ENCODE results near the gene AMBRA1.
"Not testable (repeated sequence)": the region's sequence is repeated elsewhere in the genome, so short reads cannot be mapped to it uniquely, and the experiment has no call there.

The AMBRA1 gene

GRCh38 chr11:46612326-46612725 is 18.5 kb upstream of the AMBRA1 start:
- DNase-seq (ENCODE audit: low read depth), result no peak

DNA sequence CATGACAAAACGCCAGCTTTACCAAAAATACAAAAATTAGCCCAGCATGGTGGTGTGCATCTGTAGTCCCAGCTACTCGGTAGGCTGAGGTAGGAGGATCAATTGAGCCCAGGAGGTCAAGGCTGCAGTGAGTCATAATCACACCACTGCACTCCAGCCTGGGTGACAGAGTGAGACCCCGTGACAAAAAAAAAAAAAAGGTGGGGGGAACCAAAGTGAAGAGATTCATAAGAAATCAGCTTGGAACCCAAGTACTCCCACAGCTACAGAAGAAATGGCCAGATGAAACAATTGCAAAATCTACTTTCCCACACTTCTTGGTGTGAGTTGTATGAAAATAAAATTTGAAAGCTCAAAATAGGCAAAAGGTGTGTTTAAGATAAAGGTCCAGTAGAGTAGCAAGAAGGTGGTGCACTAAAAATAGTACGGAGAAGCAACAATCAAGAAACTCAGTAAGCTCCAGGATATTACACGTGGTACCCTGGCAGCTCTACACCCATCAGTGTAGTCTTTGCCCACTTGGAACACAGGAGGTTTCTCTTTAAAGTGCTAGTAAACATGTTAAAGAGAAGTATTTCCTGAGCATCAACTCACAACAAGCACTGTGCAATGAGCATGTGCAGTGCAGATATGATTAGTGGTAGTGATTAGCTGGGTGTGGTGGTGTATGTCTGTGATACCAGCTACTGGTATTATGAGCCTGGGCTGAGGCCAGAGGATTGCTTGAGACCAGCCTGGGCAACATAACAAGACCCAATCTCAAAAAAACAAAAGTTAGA is 17.9 kb upstream of the AMBRA1 start:
- DNase-seq (ENCODE audit: low read depth), result no peak

DNA sequence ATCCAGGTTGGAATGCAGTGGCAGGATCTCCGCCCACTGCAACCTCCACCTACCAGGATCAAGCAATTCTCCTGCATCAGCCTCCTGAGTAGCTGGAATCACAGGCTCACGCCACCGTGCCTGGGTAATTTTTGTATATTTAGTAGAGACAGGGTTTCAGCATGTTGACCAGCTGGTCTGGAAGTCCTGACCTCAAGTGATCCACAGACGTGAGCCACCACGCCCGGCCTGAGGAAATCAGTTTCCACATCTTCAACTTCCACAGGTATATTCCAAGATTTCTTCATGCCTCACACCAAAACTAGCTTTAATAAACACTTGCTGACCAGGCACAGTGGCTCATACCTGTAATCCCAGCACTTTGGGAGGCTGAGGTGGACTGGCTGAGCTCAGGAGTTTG is 15.6 kb upstream of the AMBRA1 start:
- DNase-seq (ENCODE audit: low read depth), result no peak

DNA sequence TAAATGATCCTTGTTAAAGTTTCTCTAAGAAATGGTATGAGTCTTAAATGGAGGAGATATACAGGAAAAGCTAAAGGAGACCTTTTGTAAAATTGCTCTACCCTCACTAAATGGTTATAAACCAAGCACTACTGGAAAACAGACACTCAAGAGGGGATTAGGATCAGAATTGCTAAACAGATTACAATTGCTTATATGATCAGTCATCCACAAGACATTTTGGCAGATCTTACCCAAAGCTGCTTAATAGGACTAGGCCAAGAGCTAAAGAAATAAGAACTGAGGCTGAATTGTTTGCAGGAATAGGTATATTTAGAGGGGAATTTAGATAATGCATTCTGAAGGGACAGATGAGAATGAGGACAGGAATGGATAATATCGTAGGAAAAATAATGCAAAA is 13.7 kb upstream of the AMBRA1 start:
- DNase-seq (ENCODE audit: low read depth), result no peak

DNA sequence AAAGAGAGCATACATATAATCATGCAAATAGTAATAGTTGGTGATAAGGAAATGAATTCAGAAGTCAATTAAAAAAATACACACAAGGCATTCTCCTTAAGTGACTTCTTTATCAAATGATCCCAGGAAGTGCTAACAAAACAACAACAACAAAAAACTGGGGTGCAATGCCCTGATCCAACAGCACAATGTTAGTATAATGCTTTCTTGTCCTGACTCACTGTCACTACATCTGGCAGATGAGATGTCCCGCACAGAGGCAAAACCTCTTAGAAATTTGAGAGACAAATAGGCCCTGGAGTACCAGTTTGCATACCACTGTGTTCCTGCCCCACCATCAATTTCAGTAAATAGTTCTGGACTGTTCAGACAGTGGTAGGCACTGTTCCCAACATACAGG is 11.0 kb upstream of the AMBRA1 start:
- DNase-seq (ENCODE audit: low read depth), result no peak

DNA sequence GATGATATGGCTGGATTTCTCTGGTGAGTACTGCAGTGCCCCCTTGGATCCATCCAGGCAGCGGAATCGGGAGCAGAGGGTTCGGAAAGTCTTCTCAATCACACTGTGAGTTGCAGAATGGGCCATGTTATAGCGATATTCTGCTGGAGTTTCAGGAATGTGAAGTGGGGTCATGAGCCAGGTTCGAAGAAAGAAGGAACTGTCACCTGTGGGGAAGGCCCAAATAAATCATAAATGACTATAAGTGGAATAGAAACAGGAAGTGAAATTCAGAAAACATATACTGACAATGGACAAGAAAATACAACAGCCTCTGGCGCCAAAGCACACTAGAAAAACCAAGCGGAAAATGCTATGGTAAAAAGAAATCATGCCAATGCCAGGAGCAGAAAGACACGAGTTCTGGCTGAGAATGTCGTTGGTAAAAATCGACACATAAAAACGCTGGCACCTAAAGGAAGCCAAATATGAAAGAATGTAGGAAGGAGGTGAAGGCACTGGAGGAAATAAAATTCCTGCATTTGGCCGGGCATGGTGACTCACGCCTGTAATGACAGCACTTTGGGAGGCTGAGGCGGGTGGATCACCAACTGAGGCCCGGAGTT is 10.0 kb upstream of the AMBRA1 start:
- no peak for DNase-seq (ENCODE audit: low read depth)

- no peak for DNase-seq (ENCODE audit: low read depth)
Observed at GRCh38 chr11:46601129-46601528, 7.3 kb upstream of the AMBRA1 start.

- DNase-seq (ENCODE audit: low read depth), result no peak
Observed at GRCh38 chr11:46600194-46600960, 6.6 kb upstream of the AMBRA1 start.

DNA sequence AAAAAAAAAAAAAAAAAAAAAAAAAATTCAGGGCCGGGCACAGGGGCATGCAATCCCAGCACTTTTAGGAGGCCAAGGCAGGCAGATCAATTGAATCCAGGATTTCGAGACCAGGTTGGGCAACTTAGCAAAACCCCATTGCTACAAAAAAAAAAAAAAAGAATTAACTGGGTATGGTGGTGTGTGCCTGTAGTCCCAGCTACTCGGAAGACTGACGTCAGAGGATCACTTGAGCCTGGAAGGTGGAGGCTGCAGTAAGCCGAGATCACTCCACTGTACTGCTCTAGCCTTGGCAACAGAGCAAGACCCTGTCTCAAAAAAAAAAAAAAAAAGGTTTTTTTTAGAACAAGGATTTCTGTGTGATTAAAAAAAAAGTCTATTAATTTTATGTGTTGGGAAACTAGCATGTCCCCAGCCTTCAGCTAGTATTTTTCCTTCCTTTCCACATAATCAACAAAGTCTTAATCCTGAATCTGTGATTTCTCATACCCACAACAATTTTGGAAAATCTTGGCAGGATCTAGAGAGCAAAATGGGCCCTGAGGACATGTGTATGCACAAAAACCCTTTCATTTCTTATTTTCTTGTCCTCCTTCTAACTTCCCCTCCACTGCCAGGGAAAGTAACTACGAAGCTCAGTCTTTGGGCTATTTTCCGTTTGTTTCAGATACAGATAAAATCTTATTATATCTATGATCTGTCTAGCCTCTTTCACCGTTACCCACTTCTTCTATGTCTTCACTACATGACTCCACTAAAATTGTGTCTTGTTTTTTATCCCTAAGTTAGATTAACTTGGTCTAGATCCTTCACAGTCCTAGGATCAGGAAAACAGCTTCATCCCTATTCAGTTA is 5.7 kb upstream of the AMBRA1 start:
- no peak for DNase-seq (ENCODE audit: low read depth)

GRCh38 chr11:46597609-46598219 is 3.9 kb upstream of the AMBRA1 start:
- DNase-seq (ENCODE audit: low read depth), result no peak

DNA sequence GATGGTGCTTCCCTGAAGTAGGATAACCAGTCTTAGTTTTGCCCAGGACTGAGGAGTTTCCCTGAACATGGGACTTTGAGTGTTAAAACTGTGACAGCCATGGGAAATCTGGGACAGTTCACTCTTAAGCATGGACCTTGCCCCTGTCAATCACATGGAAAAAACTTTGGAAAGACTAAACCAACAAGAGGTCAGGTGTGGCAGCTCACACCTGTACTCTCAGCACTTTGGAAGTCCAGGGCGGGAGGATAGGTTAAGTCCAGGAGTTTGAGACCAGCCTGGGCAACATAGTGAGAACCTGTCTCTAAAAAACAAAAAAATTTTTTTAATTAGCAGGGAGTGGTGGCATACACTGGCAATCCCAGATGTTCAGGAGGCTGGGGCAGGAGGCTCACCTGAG is 3.3 kb upstream of the AMBRA1 start:
- DNase-seq (ENCODE audit: low read depth), result no peak

DNA sequence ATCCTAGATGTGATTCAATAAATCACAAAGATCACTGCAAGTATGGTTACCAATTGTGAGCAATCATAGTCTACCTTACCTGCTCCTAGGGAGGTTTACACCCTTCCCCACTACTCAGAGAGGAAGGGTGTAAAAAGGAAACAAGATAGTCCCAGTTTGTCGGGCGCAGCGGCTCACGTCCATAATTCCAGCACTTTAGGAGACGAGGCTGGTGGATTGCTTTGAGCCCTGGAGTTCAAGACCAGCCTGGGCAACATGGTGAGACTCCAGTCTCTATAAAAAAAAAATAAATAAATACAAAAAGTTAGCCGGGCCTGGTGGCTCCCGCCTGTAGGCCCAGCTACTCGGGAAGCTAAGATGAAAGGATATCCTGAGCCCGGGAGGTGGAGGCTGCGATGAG is 962 bp upstream of the AMBRA1 start:
- DNase-seq (ENCODE audit: low read depth), result no peak

DNA sequence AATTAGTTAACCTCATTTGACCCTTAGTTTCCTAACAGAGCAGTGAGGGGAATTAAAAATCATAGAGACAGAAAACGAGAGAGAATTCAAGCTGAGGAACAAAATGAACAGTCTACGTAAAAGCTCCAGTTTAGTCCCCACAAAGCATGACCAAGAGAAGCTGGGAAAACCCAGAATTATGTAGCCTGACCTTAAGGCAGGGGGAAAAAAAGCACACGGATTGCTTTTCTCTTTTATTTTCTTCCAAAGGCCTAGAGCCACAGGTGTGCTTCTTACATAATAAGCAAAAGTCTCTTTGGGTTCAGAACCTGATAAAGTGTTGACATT is 514 bp upstream of the AMBRA1 start:
- DNase-seq (ENCODE audit: low read depth), result no peak

DNA sequence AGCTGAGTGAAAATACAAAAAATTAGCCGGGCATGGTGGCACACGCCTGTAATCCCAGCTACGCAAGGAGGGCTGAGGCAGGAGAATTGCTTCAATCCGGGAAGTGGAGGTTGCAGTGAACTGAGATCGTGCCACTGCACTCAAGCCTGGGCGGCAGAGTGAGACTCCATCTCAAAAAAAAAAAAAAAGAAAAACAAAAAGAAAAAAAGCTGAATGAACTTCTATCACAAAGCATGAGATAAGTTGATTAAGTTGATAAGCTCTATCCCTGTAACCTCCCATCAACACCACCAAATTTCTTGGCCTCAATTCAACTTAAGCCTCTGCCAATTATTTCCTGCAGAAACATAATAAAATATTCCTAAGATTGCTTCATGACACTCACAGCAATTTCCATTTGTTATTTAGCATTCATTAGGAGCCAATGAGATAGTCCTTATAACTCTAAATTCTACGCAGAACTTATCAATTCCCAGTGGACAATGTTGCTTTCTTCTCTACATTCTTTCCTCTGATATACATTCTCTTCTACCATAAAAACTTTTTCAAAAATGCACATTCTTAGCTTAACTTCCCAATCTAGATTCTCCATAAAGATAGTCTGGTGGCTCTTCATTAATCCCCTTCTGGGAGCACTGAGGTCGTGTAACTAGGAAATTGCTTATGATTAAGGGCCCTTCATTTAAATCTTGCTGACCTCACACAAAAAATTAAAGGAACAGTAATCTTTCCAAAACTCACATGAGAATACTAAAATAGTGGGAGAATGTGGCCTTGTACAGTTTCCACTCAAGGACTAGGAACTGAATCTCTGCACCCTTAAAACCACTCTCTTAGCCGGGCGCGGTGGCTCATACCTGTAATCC is 2.9 kb downstream of the AMBRA1 start:
- no peak for DNase-seq (ENCODE audit: low read depth)

DNA sequence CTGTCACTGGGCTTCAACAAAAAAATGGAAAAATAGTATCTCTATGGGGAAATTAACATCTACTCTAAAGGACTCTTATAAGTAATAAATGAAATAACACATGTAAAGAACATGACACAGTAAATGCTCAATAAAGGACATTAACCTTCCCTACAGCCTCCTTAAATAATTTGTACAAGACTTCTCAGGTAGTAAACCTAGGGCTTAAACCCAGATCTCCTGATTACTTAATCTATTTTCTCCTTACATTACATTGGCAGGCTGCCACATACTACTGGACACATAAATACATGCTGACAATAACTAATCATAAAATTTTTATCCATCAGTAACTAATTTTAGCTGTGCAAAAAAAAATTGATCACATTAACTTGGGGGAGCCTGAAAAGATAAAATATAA is 4.9 kb downstream of the AMBRA1 start:
- no peak for DNase-seq (ENCODE audit: low read depth)

DNA sequence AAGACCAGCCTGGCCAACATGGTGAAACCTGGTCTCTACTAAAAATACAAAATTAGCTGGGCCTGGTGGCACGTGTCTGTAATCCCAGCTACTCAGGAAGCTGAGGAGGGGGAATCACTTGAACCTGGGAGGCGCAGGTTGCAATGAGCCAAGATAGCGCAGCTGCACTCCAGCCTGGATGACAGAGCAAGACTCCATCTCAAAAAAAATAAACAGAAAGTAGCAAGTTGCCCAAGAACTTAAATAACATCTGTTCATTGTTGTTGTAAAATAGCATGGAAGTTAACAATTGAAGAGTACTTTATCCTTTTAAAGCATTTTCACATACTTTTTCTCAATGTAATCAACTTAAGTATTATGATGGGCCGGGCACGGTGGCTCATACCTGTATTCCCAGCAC is 5.7 kb downstream of the AMBRA1 start:
- DNase-seq (ENCODE audit: low read depth), result no peak

DNA sequence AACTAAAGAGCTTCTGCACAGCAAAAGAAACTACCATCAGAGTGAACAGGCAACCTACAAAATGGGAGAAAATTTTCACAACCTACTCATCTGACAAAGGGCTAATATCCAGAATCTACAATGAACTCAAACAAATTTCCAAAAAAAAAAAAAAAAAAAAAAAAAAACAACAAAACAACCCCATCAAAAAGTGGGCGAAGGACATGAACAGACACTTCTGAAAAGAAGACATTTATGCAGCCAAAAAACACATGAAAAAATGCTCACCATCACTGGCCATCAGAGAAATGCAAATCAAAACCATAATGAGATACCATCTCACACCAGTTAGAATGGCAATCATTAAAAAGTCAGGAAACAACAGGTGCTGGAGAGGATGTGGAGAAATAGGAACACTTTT is 10.3 kb downstream of the AMBRA1 start:
- DNase-seq (ENCODE audit: low read depth), result not testable (repeated sequence)

GRCh38 chr11:46582588-46582987 is 11.2 kb downstream of the AMBRA1 start:
- no peak for DNase-seq (ENCODE audit: low read depth)

- no peak for DNase-seq (ENCODE audit: low read depth)
Observed at GRCh38 chr11:46577058-46577457, 16.8 kb downstream of the AMBRA1 start.

- DNase-seq (ENCODE audit: low read depth), result no peak
Observed at GRCh38 chr11:46574656-46575055, 19.2 kb downstream of the AMBRA1 start.

DNA sequence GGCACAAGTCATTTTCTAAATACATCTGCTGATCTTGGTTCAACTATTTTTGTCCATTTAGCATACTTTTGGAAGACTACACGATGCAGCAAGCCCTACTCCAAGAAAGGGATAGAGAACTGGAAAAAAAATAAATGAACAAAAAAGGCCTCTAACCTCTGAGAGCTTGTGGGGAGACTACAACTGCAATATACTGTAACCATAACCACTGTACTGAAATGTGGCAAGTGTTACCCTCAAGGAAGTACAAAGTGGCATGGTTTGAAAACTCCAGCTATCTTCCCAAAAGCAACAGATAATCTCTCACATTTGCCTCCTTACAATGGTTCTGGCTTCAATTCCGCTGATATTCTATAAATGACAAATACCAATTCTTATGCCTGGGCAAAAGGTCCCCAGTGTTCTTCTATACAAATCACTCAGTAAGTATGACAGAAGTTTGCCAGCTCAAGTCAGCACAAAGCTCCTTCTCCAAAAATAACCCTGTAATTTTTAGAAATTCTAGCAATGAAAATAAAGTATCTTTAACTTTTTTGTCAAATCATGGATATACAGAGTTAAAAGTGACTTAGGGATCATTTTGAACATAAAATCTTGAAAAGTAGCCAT is 22.9 kb downstream of the AMBRA1 start:
- DNase-seq (ENCODE audit: low read depth), result no peak

Measured in activated T-helper 1 cell treated with Interleukin-2 at 50 U/mL for 16 hours (primary cell).